Measurements from ENCODE around the gene MYLIP. TPM values are rescaled to one million over a fixed set of nuclear protein-coding genes. Genes with fewer than 3 reads are reported as not detected.

The MYLIP gene
- total and polyA plus RNA-seq, 9 donors, result 39.4 to 46.1 (median 43.5) TPM

DNA sequence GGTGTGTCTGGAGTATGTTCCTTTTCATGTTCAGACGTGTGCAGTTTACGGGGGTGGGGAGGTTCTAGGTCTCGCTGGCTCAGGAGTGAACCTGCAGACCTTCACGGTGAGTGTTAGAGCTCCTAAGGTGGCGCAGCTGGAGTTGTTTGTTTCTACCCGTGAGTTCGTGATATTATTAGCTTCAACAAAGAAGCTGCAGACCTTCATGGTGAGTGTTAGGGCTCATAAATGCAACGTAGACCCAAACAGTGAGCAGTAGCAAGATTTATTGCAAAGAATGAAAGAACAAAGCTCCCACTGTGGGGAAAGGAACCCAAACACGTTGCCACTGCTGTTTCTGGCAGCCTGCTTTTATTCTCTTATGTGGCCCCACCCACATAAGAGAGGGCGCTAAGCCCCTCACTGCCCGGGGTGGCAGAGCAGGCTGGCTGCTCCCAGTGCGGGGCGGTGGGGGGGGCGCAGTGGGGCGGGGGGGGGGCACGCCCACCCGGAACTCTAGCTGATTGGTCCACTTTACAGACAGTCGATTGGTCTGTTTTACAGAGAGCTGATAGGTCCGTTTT, 68.2 kb downstream of the MYLIP start:
- H3K4me3 ChIP-seq (ENCODE audit: low read length), result no peak overlapping the region
- no peaks in the 10 kb centered on the region for H3K36me3 ChIP-seq (ENCODE audit: control insufficient read depth, insufficient read depth, low read length)
- WGBS (ENCODE audit: insufficient coverage), result 79% methylated on average over 6 of the region's 19 CpGs
- H3K4me1 ChIP-seq (ENCODE audit: control insufficient read depth, insufficient read depth, low read length), result peaks cover 15% of the 10 kb centered on the region
- H3K9me3 ChIP-seq (replicated peaks; ENCODE audit: control insufficient read depth, low read depth, low read length), result no peaks in the 10 kb centered on the region
- no peak overlapping the region for H3K27ac ChIP-seq (ENCODE audit: low read length)
- DNase-seq, result no peak
- H3K27me3 ChIP-seq (ENCODE audit: control insufficient read depth, insufficient read depth, low read length), result peaks cover 2% of the 10 kb centered on the region

Other genes starting within 250 kb of the MYLIP start
- 27.0 TPM for gene GMPR, start 109.5 kb downstream of the MYLIP start, total RNA-seq
- gene GMPR, start 109.5 kb downstream of the MYLIP start, polyA plus RNA-seq (ENCODE audit: insufficient read depth in 1 of 8, insufficient read length in 8 of 8, low replicate concordance in 1 of 8), result 10 to 100 TPM; 45.4 to 66.6 (median 53.5) TPM